Muscle of arm (tissue), 12 donors: Measurements from ENCODE around the gene CMTR1. TPM values are rescaled to one million over a fixed set of nuclear protein-coding genes. Genes with fewer than 3 reads are reported as not detected.

Source experiments
- DNase-seq: peaks from one replicate; pipeline ENCODE4 v3.0.0-alpha.2; 2013
- polyA plus RNA-seq, 12 donors: library from polyadenylated mRNA; unstranded; fragments of 120-200 nt; gene quantifications; one replicate each; pipeline ENCODE4 v1.2.1, GENCODE V29; 2013; ENCODE audit not compliant: insufficient read length in 12 of 12

Gene CMTR1
- polyA plus RNA-seq, 12 donors = 28.3 to 43.5 (median 30.3) TPM; not detected in 1

GRCh38 chr6:37507077-37507476, 74.1 kb downstream of the CMTR1 start:
- no peak for DNase-seq

GRCh38 chr6:37507690-37508421, 74.8 kb downstream of the CMTR1 start:
- DNase-seq = no peak

GRCh38 chr6:37511201-37511600, 78.2 kb downstream of the CMTR1 start:
- no peak for DNase-seq

- DNase-seq = no peak
These were observed 78.9 kb downstream of the CMTR1 start for GRCh38 chr6:37511910-37512399.

GRCh38 chr6:37512400-37513011, 79.5 kb downstream of the CMTR1 start:
- no peak for DNase-seq

- no peak for DNase-seq
These were observed 80.1 kb downstream of the CMTR1 start for GRCh38 chr6:37513155-37513554.

- DNase-seq = no peak
These were observed 80.6 kb downstream of the CMTR1 start for GRCh38 chr6:37513576-37513975.

GRCh38 chr6:37514321-37514771, 81.3 kb downstream of the CMTR1 start:
- no peak for DNase-seq

- no peak for DNase-seq
These were observed 81.8 kb downstream of the CMTR1 start for GRCh38 chr6:37514837-37515236.

- DNase-seq = no peak
These were observed 82.7 kb downstream of the CMTR1 start for GRCh38 chr6:37515712-37516075.

- no peak for DNase-seq
These were observed 83.3 kb downstream of the CMTR1 start for GRCh38 chr6:37516076-37516919.

- no peak for DNase-seq
These were observed 83.9 kb downstream of the CMTR1 start for GRCh38 chr6:37516920-37517405.

- no peak for DNase-seq
These were observed 84.4 kb downstream of the CMTR1 start for GRCh38 chr6:37517411-37517812.

- no peak for DNase-seq
These were observed 85.1 kb downstream of the CMTR1 start for GRCh38 chr6:37518116-37518515.

GRCh38 chr6:37519461-37519860, 86.4 kb downstream of the CMTR1 start:
- DNase-seq = no peak

- DNase-seq = no peak
These were observed 87.9 kb downstream of the CMTR1 start for GRCh38 chr6:37520926-37521325.

GRCh38 chr6:37521674-37522073, 88.7 kb downstream of the CMTR1 start:
- DNase-seq = no peak

- no peak for DNase-seq
These were observed 89.8 kb downstream of the CMTR1 start for GRCh38 chr6:37522836-37523235.

GRCh38 chr6:37523412-37523811, 90.4 kb downstream of the CMTR1 start:
- DNase-seq = no peak

GRCh38 chr6:37524025-37524969, 91.3 kb downstream of the CMTR1 start:
- DNase-seq = no peak

GRCh38 chr6:37524970-37525318, 91.9 kb downstream of the CMTR1 start:
- DNase-seq = no peak
